SH-SY5Y (cell line): ENCODE results near the gene PRDM8.

Source experiments
- GATA2 ChIP-seq: IDR thresholded peaks from 2 replicates; pipeline ENCODE4 v1.6.1; 2011; ENCODE audit warnings: mild to moderate bottlenecking, low read depth, low read length
- GATA3 ChIP-seq: IDR thresholded peaks from 2 replicates; pipeline ENCODE4 v1.6.1; 2011; ENCODE audit warnings: low read depth, mild to moderate bottlenecking, low read length, moderate library complexity

GRCh38 chr4:80215449-80216052 is 18.2 kb downstream of the PRDM8 start:
- TF ChIP-seq GATA2 (no peak), GATA3 (no peak)
